ELR (cell line): ENCODE measurements around the gene ZNF629.

Experiments used
- DNase-seq: peaks from one replicate; pipeline ENCODE4 v3.0.0-alpha.2; 2015; ENCODE audit warnings: low read depth

ZNF629 gene

GRCh38 chr16:30767767-30768465 lies 19.1 kb downstream of the ZNF629 start:
- no peak for DNase-seq

GRCh38 chr16:30766933-30767284 lies 20.1 kb downstream of the ZNF629 start:
- no peak for DNase-seq

GRCh38 chr16:30766206-30766932 lies 20.6 kb downstream of the ZNF629 start:
- no peak for DNase-seq

- DNase-seq: no peak
Observed at GRCh38 chr16:30764816-30765465, 22.1 kb downstream of the ZNF629 start.

GRCh38 chr16:30764086-30764485 lies 22.9 kb downstream of the ZNF629 start:
- DNase-seq: no peak

GRCh38 chr16:30762991-30763725 lies 23.8 kb downstream of the ZNF629 start:
- DNase-seq: no peak

GRCh38 chr16:30761928-30762902 lies 24.8 kb downstream of the ZNF629 start, which contains the start of the genes CFAP119 and RNF40:
Gene CFAP119, minus strand, starts transcription at chr16:30762062. Its CDS starts 314 bp downstream, at chr16:30761748.
Gene RNF40, plus strand, starts transcription at chr16:30762322. Its CDS starts 224 bp downstream, at chr16:30762546.
- DNase-seq: peak; percentile 98

- DNase-seq: peak; percentile 69
Observed at GRCh38 chr16:30761427-30761927, 25.5 kb downstream of the ZNF629 start.

GRCh38 chr16:30760577-30761426 lies 26.2 kb downstream of the ZNF629 start:
- DNase-seq: no peak

GRCh38 chr16:30760001-30760559 lies 26.9 kb downstream of the ZNF629 start:
- DNase-seq: no peak

GRCh38 chr16:30758988-30759491 lies 28.0 kb downstream of the ZNF629 start:
- DNase-seq: no peak

- no peak for DNase-seq
Observed at GRCh38 chr16:30757316-30757715, 29.7 kb downstream of the ZNF629 start.

- no peak for DNase-seq
Observed at GRCh38 chr16:30756781-30757100, 30.3 kb downstream of the ZNF629 start.

GRCh38 chr16:30755955-30756780 lies 30.8 kb downstream of the ZNF629 start:
- no peak for DNase-seq

- DNase-seq: no peak
Observed at GRCh38 chr16:30753596-30753995, 33.4 kb downstream of the ZNF629 start.

- DNase-seq: no peak
Observed at GRCh38 chr16:30750876-30751465, 36.0 kb downstream of the ZNF629 start.

GRCh38 chr16:30750201-30750600 lies 36.8 kb downstream of the ZNF629 start:
- DNase-seq: no peak
